Middle frontal gyrus (tissue), 1 donor: ENCODE measurements around the gene EML6.
A peak's percentile ranks its signal among the peaks of the same experiment; 100 is the strongest.
"Not testable (repeated sequence)": the region's sequence is repeated elsewhere in the genome, so short reads cannot be mapped to it uniquely, and the experiment has no call there.

Experiments
- DNase-seq: peaks from one replicate; pipeline ENCODE4 v3.0.0-alpha.2; 2015; ENCODE audit warnings: low spot score; ENCODE audit errors: extremely low spot score

Gene EML6

DNA sequence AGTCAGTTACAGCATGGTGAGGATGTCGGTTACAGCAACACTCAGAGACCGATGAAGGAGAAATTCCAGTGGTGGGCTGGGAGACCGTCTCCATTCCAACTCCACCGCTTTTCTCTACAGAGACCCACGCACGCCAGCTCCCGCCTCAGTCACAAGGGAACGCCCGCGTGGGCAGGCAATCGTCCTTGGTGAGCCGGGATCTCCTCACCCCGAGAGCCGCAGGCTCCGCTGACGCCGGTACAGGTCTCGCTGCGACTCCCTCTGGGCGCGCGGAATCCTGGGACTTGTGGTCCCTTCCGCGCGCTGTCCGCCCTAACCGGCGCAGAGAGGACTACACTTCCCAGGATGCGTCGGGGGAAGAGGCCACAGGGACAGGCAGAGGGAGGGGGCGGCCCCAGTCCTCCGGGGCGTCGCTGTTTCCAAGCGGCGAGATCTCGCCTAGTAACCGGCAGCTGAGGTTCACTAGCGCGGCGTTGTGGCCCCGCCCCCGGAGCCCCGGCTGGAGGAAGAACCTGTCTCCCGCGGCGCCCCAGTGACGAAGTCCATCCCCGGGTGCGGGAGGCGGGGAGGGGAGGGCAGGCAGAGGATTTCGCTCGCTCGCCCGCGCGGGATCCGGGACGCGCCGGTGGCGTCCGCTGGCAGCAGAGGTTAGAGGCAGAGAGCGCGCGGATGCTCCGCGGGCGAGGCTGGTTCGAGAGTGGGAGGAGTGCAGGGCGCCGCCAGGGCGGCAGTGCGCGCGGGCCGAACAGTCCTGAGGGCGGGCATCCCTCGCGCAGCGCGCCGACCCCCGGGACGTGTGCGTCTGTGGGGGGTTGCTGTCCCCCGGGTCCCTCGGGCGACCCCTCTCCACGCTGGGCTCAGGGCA, at the start of gene EML6:
EML6 (plus strand) TSS at position 532 of the 865 bp plus-strand sequence. CDS start 1,400 bp downstream, outside the sequence.
- DNase-seq, result peak; percentile 96

DNA sequence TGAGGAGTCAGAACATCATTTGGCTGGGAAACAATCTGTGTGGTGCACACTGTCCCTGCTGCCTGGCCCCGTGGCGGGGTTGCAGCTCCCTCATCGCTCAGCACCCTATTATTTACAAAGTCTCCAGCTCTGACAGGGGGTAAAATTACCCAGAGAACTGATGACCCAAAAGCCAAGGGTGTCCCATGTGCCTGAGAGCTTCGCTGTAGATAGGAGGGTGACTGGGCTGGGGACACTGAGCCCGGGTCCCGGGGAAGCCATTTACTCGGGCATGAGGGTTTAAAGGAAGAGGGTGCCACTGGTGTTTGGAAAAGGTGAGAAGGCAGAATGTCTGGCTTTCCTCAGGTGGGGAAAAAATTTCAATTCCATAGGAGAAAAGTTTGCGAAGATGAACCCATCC, 48.2 kb upstream of the EML6 start:
- no peak for DNase-seq

DNA sequence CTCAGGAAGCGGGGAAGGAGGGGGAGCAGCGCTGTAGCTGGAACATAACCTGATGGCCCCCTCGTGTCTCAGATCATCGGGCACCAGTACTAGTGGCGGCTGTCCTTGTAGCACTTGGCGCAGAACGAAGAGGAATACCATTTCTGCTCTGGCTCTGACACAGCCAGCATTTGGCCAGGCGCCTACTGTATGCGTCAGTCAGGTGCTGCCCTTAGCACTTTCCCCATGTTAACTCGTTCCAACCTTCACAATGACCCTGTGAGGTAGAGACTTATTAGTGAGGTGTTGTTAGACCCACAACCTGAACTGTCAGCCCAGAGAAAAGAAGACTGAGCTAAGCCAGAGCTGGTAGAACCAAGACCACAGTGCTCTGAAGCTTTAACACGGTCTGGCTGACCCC, 47.7 kb upstream of the EML6 start:
- no peak for DNase-seq

DNA sequence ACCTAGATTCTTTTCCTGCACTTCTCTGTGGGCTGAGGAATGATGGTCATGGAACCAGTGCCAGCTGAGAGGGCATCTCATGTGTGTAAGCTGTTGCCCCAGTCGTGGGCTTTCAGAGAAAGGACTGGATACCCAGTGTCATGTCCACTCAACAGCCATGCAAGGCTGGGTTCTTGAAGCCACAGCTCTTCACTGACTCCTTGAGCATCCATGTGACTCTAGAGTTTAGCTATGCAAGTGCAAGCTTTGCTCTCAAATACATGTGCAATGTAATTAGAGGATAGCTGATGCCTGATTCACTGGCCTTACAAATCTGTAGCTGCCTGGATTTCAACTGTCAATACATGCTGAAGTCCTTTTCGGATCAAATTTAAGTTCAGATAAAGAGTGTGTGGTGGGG, 46.8 kb upstream of the EML6 start:
- DNase-seq, result no peak

DNA sequence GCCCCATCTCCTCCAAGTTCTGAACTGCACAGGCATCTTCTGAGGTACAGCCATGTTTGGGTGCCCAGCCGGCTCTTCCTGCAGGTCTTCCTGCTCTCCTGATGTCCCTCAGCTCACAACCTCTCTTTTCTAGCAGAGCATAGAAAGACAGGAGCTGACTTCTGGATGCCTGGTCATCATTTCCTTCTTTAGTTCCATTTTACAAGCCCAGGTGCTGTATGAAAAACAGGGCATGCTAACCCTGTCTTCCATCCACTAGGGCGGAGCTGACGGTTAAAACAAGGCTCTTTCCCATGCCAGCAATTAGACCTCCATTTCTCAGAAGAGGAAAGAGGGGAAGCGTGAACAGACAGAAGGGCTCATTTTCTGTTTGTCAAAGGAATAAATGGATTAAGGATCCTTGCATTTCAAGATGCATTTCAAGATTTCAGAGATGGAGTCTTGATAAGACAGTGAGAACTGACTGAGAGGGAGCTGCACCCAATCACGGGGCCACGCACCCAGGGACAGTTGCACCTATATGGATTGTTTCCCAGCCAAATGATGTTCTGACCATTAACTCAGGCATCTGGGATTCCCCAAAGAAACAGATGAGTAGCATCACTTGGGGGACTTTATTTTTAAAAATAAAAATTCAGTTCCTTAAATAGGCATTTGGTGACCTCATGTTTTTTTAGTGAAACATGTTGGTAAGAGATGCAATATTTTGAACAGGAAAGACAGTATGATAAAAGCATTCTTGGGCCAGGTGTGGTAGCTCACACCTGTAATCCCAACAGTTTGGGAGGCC, 45.8 kb upstream of the EML6 start:
- DNase-seq, result no peak

DNA sequence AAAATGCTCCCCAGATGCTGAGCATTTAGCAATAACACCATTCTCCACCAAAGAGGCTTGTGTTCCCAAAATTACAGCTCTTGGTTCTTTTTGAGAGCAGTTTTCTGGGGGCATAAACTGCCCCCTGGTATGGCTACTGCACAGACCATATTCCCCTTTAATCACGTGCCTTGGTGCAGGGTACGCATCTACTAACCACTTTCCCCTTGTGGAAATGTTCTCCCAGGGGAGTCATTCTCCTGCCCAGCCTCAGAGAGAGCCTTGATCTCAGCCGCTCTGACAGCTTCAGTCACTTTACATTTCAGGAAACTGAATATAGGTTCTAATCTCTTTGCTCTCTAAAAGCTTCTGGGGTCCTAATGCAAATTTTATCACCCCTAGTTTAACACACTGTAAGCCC, 44.7 kb upstream of the EML6 start:
- DNase-seq, result no peak

DNA sequence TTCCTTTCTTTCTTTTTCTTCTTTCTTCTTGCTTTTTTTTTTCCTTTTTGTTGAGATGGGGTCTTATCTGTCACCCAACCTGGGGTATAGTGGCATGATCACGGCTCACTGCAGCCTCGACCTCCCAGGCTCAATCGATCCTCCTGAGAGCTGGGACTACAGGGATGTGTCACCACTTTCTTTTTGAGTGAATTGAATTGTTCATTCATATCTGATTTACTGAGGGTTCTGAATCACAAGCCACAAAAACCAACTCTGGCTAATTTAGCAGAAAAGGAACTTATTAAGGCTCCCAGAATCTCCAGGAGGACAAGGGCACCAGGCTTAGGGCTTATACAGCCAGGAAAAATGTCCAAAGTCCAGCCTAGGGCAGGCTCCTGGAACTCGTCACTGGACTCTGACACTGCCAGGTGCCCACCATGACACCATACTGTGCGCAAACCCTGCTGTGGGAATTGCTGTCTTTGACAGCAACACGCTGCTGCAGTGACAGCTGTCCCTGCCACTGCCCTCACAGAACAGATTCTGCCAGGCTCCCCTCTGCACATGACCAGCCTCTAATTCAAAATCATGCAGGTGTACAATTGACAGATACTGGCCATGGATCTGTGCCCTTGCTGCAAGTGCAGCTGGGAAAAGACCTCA, 42.9 kb upstream of the EML6 start:
- DNase-seq, result no peak

DNA sequence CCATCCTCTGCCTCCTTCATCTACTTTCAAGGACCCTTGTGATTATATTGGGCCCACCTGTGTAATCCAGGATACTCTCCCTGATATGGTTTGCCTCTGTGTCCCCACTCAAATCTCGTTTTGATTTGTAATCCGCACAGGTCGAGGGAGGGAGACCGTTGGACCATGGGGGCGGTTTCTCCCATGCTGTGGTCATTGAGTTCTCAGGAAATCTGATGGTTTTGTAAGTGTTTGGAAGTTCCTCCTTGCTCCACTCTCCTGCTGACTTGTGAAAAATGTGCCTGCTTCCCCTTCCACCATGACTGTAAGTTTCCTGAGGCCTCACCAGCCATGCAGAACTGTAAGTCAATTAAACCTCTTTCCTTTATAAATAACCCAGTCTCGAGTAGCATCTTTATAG, 42.0 kb upstream of the EML6 start:
- no peak for DNase-seq

DNA sequence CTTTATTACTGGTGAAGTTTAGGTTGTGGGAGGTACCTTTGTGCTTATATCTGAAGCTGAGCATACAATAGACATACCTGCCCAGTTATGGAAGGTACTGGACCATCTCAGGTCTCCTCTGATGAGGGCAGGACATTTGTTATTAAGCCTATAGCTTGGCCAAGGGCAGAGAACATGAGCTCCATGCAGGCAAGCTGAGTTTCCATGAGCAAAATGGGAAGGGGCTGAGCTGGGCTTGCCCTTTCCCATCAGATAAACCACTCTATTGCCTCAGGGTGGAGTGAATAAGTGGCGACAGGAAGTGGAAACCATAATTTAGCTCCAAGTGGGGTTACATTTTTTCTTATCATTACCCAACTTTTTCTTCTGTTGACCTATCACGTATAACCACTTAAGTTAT, 39.9 kb upstream of the EML6 start:
- DNase-seq, result no peak

DNA sequence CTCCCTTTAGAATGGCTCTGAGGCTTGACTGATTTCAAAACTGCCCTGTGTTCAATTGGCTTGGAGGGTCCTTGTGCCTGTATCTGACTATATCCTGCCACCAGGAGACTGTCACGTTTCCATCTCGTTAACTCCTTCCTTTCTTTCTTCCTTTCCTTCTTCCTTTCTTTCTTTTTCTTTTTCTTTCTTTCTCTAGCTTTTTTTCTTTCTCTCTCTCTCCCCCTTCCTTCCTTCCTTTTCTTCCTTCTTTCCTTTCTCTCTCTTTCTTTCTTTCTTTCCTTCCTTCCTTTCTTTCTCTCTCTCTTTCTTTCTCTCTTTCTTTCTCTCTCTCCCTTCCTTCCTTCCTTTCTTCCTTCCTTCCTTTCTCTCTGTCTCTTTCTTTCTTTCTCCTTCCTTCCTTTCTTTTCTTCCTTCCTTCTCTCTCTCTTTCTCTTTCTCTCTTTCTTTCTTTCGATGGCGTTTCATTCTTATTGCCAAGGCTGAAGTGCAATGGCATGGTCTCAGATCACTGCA, 38.1 kb upstream of the EML6 start:
- no peak for DNase-seq

DNA sequence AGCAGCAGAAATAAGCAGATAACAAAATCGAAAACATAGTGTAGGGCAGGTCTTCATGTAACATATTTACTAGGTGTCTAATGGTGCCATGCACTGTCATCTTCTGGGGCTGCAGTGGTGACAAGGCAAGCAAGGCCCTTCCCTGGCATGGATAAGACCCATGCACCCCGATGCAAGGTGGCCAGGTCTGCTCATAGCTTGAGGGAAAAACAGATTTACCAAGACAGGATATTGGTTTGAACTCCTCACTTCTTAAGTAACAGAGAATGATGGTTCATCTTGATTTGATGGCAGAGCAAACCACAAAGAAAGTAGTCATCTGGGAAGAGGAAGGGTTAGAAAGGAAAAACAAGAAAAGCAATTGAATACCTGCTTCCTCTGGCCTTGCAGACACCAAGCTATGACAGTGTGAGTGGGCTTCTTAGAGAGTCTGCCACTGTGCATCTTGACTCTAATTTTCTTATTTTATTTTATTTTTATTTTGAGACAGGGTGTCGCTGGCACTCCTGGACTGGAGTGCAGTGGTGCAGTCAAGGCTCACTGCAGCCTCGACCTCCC, 35.8 kb upstream of the EML6 start:
- no peak for DNase-seq

DNA sequence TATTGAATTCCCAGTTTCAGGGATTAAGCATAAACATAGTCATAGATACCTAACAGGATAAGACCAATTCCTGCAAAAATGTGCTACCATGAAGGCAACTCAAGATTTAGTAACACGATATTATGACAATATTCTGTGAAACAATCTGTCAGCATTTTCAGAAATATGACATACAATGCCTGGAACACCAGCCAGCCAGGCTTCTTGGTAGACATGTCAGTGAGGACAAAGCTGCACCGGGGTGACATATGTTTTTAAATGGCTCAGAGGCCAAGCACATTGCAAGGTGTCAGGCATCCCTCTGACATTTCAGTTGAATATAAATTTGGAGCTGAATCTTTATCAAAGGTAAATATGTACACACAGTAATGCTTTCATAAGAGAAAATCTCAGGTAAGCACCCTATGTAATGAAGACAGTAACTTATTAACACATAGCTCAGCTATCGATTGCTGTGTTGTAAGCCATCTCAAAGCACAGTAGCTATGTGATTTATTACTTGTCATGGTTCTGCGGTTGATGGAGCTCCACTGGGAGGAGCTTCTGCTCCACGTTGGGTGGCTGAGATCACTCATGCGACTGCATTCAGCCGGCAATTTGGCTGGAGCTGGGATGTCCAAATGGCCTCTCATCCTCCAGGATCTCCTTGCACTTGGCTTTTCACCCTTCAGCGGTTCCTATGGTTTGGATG, 31.9 kb upstream of the EML6 start:
- DNase-seq, result no peak

DNA sequence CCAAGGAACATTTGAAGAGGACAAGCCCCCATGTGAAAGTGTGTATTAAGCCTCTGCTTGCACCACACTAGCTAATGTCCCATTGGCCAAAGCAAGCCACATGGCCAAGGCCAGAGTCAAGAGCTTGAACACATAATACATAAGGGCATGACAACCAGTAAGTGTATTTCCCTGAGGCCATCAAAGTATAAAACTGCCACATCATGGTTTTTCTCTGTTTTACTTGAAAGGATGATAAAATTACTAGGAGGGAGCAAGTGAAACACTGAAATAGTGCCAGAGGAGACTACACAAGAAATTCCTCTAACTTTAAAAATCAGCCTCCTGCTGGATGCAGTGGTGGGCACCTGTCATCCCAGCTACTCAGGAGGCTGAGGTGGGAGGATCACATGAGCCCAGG, 30.9 kb upstream of the EML6 start:
- DNase-seq, result no peak

DNA sequence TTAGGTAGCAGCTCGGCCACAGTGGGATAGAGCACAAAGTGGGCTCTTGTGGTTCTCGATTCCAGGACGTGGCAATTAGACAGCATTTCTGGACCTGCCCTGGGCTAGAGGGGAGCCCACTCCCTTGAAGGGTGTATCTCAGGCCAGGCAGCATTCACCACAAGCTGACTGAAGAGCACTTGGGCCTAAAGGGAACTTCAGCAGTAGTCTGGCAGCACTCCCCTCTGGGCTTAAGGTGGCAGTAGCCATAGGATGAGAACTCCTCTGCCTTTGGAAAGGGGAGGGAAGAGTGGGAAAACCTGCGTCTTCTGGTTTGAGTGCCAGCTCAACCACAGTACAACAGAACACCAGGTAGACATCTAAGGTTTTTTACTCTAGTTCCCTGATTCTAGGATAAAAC, 28.1 kb upstream of the EML6 start:
- DNase-seq, result no peak

DNA sequence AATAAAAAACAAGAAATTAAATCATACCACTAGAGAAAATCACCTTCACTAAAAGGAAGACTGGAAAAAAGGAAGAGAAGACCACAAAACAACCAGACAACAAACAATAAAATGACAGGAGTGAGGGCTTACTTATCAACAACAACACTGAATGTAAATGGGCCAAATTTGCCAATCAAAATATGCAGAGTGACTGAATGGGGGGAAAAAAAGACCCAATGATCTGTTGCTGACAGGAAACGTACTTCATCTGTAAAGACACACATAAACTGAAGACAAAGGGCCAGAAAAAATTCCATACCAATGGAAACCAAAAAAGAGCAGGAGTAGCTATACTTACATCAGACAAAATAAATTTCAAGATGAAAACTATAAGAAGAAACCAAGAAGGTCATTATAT, 25.5 kb upstream of the EML6 start:
- DNase-seq, result no peak

DNA sequence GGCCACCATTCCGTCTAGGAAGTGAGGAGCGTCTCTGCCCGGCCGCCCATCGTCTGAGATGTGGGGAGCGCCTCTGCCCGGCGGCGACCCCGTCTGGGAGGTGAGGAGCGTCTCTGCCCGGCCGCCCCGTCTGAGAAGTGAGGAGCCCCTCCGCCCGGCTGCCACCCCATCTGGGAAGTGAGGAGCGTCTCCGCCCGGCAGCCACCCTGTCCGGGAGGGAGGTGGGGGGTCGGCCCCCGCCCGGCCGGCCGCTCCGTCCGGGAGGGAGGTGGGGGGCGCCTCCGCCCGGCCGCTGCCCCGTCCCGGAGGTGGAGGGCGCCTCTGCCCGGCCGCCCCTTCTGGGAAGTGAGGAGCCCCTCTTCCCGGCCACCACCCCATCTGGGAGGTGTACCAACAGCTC, 24.5 kb upstream of the EML6 start:
- DNase-seq, result not testable (repeated sequence)

DNA sequence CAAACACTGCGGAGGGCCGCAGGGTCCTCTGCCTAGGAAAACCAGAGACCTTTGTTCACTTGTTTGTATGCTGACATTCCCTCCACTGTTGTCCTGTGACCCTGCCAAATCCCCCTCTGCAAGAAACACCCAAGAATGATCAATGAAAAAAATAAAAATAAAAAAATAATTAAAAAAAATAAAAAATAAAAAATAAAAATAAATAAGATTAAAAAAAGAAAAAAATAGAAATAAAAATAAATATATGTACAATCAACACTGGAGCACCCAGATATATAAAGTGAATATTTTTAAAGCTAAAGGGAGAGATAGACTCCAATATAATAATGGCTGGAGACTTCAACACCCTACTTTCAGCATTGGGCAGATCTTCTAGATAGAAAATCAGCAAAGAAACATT, 23.8 kb upstream of the EML6 start:
- DNase-seq, result no peak

DNA sequence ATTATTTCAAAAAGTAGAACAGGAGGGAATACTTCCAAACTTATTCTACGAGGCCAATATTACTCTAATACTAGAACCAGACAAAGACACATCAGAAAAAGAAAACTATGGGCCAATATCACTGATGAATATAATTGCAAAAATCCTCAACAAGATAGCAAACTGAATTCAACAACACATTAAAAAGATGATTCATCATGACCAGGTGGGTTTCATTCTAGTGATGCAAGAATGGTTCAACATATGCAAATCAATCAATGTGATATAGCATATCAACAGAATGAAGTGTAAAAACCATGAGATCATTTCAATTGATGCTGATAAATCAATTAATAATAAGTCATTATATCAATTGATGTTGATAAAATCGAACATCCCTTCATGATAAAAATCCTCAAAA, 22.4 kb upstream of the EML6 start:
- DNase-seq, result no peak

DNA sequence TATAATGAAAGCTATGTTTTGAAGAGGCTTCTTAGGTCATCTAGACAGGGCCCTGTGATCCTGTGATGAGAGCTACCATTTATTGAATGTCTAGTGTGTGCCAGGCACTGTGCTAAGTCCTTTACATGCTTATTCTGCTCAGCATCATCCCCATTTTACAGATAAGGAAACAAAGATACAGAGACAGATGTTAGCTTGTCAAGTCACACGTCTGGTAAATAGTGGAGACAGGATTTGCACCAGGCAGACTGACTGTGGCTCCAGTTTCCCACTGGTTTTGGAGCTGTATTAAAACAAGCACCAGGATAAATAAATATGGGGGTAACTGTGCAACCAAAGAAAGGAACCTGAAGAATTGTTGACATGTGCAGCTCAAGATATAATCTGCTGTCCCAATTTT, 19.2 kb upstream of the EML6 start:
- DNase-seq, result no peak

DNA sequence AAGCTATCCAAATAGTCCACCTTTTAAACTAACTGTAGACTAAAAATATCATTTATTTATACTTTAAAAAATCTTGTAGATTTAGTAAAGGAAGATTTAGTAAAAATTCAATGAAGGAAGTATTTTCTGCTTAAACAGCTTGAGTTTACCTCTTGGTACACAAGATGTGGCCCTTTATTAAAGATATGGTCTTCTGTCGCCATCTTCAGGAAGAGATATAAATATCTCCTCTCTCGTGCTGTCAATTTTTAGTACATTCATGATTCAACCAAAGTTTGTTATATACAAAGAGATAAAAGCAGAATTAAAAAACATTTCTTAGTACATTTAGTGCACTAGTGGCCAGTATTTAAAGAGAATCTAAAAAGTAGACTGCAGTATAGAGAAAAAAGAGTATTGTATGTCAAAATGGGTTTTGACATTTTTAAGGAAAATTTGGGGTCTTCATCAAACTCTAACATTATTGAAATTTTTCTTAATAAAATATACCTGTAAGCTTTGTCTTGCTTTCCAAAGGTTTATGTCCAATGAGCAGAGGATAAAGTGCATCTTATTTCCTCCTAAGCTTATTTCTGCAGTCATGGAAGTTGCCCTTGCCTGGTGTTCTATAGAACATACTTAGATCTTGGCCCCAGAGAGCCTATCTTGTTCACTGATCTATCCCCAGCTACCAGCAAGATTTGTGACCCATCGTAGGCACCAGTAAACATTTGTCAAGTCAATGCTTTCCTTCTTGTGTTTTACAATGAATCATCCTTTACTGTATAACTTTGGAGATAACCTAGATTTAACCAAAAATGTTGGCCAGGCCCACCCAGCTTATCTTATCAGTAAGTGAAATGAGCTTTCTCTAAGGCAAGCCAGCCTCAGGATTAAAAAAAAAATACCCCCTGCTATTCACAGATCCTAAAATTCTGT, 18.5 kb upstream of the EML6 start:
- no peak for DNase-seq
